HG02763 (cell line): ENCODE measurements around the gene TAS2R20.

Experiments used
- ATAC-seq: cut with Tn5 transposase; IDR thresholded peaks from one replicate; pipeline ENCODE4 v1.9.1; 2021; ENCODE audit warnings: mild to moderate bottlenecking, moderate library complexity; ENCODE audit not compliant: unreplicated experiment

TAS2R20 gene

DNA sequence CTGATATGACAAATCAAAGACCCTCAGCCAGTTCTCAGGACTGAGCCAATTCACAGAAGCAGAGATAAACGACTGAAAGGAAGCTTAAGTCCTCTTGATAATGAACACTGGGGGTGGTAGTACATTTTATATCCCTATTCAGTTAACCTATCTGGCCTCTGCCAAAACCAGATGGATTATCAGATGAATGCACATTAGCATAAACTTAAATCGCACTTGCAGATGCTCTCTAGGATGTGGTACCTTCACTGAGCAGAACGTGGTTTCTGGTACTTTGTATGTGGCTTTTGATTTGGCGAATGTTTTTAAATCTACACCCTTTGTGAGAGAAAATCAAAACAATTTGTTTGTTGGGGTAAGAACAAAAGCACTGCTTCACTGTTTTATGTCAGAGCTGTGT is 37.9 kb downstream of the TAS2R20 start:
- ATAC-seq, result no peak

DNA sequence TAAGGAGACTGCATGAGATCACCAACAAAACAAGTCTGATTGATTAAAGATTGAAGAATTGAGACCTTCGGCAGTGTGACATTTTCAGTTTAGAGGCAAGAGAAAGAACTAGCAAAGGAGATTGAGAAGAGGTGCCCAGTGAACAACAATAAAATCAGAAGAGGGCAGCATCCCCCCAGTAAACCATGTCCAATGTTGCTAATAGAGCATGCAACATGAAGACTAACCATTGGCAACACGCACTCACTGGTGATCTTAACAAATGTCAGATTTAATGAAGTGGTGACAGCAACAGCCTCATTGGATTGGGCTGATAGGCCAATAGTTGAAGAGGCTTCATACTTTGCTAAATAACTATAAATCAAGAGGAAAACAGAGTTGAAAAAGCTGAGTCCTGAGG is 38.3 kb downstream of the TAS2R20 start:
- no peak for ATAC-seq

DNA sequence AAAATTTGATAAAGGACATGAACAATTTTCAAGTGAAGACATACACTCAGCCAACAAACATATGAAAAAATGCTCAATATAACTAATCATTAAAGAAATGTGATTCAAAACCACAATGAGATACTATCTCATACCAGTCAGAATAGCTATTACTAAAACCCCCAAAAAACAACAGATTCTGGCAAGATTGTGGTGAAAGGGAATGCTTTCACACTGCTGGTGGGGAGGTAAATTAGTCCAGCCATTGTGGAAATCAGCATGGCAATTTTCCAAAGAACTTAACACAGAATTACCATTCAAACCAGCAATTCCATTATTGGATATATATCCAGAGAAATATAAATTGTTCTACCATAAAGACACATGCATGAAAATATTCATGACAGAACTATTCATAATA is 40.4 kb downstream of the TAS2R20 start:
- no peak for ATAC-seq

DNA sequence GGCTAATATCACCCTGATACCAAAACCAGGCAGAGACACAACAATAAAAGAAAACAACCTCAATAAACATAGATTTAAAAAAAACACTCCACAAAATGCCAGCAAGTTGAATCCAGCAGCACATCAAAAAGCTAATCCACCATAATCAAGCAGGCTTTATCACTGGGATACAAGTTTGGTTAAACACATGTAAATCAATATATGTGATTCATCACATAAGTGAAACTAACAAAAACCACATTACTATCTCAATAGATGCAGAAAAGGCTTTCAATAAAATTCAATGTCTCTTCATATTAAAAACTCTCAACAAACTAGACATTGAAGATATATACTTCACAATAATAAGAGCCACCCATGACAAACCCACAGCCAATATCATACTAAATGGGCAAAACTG is 42.0 kb downstream of the TAS2R20 start:
- no peak for ATAC-seq

DNA sequence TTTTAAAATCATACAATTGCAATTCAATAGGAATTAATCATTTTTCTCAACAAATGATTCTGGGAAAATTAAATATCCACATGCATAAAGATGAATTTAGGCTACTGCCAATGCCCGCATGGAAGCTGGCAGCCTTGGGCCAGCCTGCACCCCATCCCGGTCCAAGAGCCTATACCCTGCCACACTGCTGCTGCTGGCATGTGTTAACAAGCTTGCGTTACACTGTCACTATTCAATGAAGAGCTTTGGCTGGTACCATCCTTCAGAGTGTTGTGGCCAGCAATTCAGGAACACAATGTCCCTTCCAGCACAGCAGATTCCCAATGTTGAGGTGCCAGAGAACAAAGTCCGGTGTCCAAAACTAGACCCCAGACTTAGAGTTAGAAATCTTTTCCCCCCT is 45.5 kb downstream of the TAS2R20 start:
- no peak for ATAC-seq
